C4-2B (cell line): ENCODE data around the gene CNPY4.

ENCODE experiments used
- H3K27ac ChIP-seq: fragments of 450-650 bp; 2 replicates; pipeline ENCODE4 v1.5.1; 2017
- CTCF ChIP-seq: fragments of 450-650 bp; conservative IDR thresholded peaks from 2 replicates; pipeline ENCODE4 v1.5.1; 2017; ENCODE audit warnings: mild to moderate bottlenecking
- ZFX ChIP-seq: fragments of 450-650 bp; IDR thresholded peaks from 2 replicates; pipeline ENCODE4 v1.6.1; 2017

The CNPY4 gene

GRCh38 chr7:100159099-100159623 lies 39.7 kb downstream of the CNPY4 start:
- TF ChIP-seq ZFX (no peak), CTCF (no peak)
- peak overlapping the region; percentile 85 for H3K27ac ChIP-seq

- H3K27ac ChIP-seq: no peak overlapping the region
- TF ChIP-seq CTCF: no peak
- TF ChIP-seq ZFX: no peak
Measured at GRCh38 chr7:100160067-100160466, 40.6 kb downstream of the CNPY4 start.

GRCh38 chr7:100163006-100163531 lies 43.6 kb downstream of the CNPY4 start:
- no peak overlapping the region for H3K27ac ChIP-seq
- TF ChIP-seq CTCF (no peak), ZFX (no peak)

GRCh38 chr7:100163871-100164270 lies 44.4 kb downstream of the CNPY4 start:
- TF ChIP-seq ZFX: no peak
- TF ChIP-seq CTCF: no peak
- H3K27ac ChIP-seq: no peak overlapping the region

GRCh38 chr7:100166317-100166940 lies 47.0 kb downstream of the CNPY4 start:
- no peak for TF ChIP-seq CTCF
- no peak for TF ChIP-seq ZFX
- H3K27ac ChIP-seq: no peak overlapping the region

GRCh38 chr7:100166970-100167911 lies 47.8 kb downstream of the CNPY4 start:
- TF ChIP-seq CTCF: no peak
- no peak for TF ChIP-seq ZFX
- H3K27ac ChIP-seq: no peak overlapping the region

- TF ChIP-seq CTCF (no peak), ZFX (no peak)
- H3K27ac ChIP-seq: no peak overlapping the region
Measured at GRCh38 chr7:100167912-100168323, 48.5 kb downstream of the CNPY4 start.
